Right lobe of liver (tissue), 4 donors: ENCODE results near the gene CAST.

Experiments used
- CTCF ChIP-seq, 4 donors: fragments of 200-600 bp in 3 of 4; fragments of 450-650 bp in 1 of 4; IDR thresholded peaks; one replicate each; pipeline versions ENCODE4 v1.5.1 to v1.8.0; 2016 to 2022; ENCODE audit warnings: antibody characterized with exemption in 4 of 4, mild to moderate bottlenecking in 2 of 4
- POLR2A ChIP-seq: fragments of 450-650 bp; IDR thresholded peaks from one replicate; pipeline ENCODE4 v1.6.1; 2017; ENCODE audit warnings: antibody characterized with exemption, mild to moderate bottlenecking
- donor health status: DM: no; HTN: no; CAD: no.
- donor health status: DM: no; HTN: no; CAD: no.
- donor health status: DM: no; HTN: yes; CAD: no.

- no peak for TF ChIP-seq CTCF (IDR thresholded peaks at IDR 0.05)
- no peak for TF ChIP-seq POLR2A
Observed at GRCh38 chr5:96730586-96730985, 68.4 kb downstream of the CAST start.
